SKM-1 treated with dmso at 0.1 percent for 144 hours (cell line): ENCODE data around the gene SBF1.
"Not testable (repeated sequence)": the region's sequence is repeated elsewhere in the genome, so short reads cannot be mapped to it uniquely, and the experiment has no call there.

Source experiments
- DNase-seq: peaks from one replicate; lab custom pipeline; 2025; ENCODE audit not compliant: unreplicated experiment; lab: John Stamatoyannopoulos, UW

SBF1 gene

GRCh38 chr22:50434849-50435248 lies 40.0 kb downstream of the SBF1 start:
- no peak for DNase-seq

- DNase-seq: not testable (repeated sequence)
Observed at GRCh38 chr22:50432877-50433510, 41.8 kb downstream of the SBF1 start.

GRCh38 chr22:50432131-50432876 lies 42.5 kb downstream of the SBF1 start:
- DNase-seq: no peak

GRCh38 chr22:50425179-50425916 lies 49.5 kb downstream of the SBF1 start:
- no peak for DNase-seq

- no peak for DNase-seq
Observed at GRCh38 chr22:50423956-50424355, 50.9 kb downstream of the SBF1 start.

GRCh38 chr22:50422961-50423815 lies 51.6 kb downstream of the SBF1 start:
- no peak for DNase-seq

GRCh38 chr22:50422046-50422445 lies 52.8 kb downstream of the SBF1 start:
- DNase-seq: no peak

GRCh38 chr22:50420581-50420980 lies 54.3 kb downstream of the SBF1 start:
- DNase-seq: no peak

GRCh38 chr22:50420015-50420414 lies 54.8 kb downstream of the SBF1 start:
- no peak for DNase-seq

- DNase-seq: no peak
Observed at GRCh38 chr22:50419116-50419515, 55.7 kb downstream of the SBF1 start.

GRCh38 chr22:50418624-50419023 lies 56.2 kb downstream of the SBF1 start:
- no peak for DNase-seq

- DNase-seq: no peak
Observed at GRCh38 chr22:50417411-50418210, 57.2 kb downstream of the SBF1 start.

GRCh38 chr22:50416996-50417395 lies 57.8 kb downstream of the SBF1 start:
- no peak for DNase-seq

- DNase-seq: no peak
Observed at GRCh38 chr22:50415426-50415825, 59.4 kb downstream of the SBF1 start.

GRCh38 chr22:50414476-50415248 lies 60.2 kb downstream of the SBF1 start:
- no peak for DNase-seq

- DNase-seq: not testable (repeated sequence)
Observed at GRCh38 chr22:50408954-50409353, 65.9 kb downstream of the SBF1 start.

- DNase-seq: no peak
Observed at GRCh38 chr22:50408311-50408710, 66.5 kb downstream of the SBF1 start.

- DNase-seq: no peak
Observed at GRCh38 chr22:50406416-50407170, 68.2 kb downstream of the SBF1 start.

- DNase-seq: no peak
Observed at GRCh38 chr22:50403701-50404101, 71.1 kb downstream of the SBF1 start.
